GM12865 (cell line): ENCODE measurements around the gene MAG.

ENCODE experiments used
- DNase-seq: peaks from one replicate; pipeline ENCODE4 v3.0.0; 2010; ENCODE audit warnings: low read depth
- H3K4me3 ChIP-seq: 2 replicates; pipeline ENCODE4 v1.5.1; 2011; ENCODE audit warnings: mild to moderate bottlenecking, low read depth, low read length, control low read depth
- TF ChIP-seq, protein P1 (sequence below): IDR thresholded peaks from 2 replicates; pipeline ENCODE4 v1.5.1; 2011; ENCODE audit warnings: low read length, control low read depth, low read depth, inconsistent platforms; ENCODE audit not compliant: insufficient read depth; ENCODE audit errors: missing control alignments

MAG gene

DNA sequence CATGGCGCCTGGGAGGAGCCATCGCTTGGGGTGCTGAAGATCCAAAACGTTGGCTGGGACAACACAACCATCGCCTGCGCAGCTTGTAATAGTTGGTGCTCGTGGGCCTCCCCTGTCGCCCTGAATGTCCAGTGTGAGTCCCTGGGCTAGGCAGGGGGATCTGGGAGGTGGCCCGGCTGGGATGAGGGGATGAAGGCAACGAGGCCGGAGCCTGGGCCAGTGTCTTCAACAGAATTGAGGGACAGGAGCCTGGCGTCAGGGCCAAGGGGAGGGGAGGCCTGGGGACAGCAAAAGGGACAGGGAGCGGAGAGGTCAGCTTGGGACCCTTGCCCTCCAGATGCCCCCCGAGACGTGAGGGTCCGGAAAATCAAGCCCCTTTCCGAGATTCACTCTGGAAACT, 49.0 kb downstream of the MAG start:
- TF ChIP-seq, protein P1, sequence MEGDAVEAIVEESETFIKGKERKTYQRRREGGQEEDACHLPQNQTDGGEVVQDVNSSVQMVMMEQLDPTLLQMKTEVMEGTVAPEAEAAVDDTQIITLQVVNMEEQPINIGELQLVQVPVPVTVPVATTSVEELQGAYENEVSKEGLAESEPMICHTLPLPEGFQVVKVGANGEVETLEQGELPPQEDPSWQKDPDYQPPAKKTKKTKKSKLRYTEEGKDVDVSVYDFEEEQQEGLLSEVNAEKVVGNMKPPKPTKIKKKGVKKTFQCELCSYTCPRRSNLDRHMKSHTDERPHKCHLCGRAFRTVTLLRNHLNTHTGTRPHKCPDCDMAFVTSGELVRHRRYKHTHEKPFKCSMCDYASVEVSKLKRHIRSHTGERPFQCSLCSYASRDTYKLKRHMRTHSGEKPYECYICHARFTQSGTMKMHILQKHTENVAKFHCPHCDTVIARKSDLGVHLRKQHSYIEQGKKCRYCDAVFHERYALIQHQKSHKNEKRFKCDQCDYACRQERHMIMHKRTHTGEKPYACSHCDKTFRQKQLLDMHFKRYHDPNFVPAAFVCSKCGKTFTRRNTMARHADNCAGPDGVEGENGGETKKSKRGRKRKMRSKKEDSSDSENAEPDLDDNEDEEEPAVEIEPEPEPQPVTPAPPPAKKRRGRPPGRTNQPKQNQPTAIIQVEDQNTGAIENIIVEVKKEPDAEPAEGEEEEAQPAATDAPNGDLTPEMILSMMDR = no peak
- no peak overlapping the region for H3K4me3 ChIP-seq
- no peak for DNase-seq

DNA sequence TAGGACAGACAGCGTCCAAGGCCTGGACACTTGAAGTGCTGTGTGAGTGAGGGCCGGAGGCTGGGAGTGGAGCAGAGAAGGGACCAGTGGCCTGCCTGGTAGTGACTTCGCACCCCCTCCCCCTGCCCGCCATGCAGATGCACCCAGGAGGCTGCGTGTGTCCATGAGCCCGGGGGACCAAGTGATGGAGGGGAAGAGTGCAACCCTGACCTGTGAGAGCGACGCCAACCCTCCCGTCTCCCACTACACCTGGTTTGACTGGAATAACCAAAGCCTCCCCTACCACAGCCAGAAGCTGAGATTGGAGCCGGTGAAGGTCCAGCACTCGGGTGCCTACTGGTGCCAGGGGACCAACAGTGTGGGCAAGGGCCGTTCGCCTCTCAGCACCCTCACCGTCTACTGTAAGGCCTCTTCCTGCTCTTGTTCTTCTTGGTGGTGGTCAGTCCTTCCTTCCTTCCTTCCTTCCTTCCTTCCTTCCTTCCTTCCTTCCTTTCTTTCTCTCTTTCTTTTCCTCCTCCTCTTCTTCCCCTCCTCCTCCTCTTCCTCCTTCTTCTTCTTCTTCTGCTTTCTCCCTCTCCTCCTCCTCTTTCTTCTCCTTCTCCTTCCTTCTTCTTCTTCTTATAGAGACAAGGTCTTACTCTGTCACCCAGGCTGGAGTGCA, 49.7 kb downstream of the MAG start:
- no peak overlapping the region for H3K4me3 ChIP-seq
- no peak for DNase-seq
- TF ChIP-seq, protein P1 = no peak

DNA sequence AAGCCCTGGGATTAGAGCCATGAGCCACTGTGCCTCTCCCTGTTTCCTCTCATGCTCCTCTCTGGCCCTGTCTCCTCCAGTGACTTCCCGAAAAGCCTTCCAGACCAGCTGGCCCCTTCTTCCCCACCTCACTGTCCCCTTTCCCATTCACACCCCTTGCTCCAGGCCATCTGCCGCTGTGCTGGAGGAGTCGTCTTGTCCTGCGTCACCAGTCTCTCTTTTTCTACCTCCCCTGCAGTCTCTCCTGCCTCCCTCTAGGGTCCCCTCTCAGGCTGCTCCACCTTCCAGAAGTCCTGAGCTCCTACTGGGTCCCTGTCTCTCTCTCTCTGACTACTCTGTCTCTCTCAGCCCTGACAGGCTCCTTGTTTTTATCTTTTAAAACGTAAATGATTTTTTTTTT, 50.5 kb downstream of the MAG start:
- no peak overlapping the region for H3K4me3 ChIP-seq
- TF ChIP-seq, protein P1 = no peak
- no peak for DNase-seq

DNA sequence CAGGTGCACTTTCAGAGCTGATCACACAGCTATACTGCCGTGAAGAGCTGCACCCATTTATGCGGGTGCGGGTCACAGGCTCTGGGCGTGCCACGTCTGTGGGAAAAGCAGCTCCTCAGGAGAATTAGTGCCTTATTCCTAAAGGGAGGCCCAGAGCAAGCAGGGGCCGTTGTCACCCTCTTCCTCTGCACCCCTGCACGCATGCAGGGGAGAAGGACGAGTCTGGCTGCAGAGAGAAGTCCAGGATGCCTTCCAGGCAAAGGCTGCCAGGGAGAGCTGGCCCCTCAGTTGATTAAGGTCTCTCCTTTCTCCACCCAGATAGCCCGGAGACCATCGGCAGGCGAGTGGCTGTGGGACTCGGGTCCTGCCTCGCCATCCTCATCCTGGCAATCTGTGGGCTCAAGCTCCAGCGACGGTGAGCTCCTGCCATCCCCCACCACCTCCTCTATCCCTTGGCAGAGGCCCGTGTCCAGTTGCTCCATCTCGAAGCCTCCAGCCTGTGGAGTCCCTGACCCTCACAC, 52.6 kb downstream of the MAG start:
- DNase-seq = no peak

DNA sequence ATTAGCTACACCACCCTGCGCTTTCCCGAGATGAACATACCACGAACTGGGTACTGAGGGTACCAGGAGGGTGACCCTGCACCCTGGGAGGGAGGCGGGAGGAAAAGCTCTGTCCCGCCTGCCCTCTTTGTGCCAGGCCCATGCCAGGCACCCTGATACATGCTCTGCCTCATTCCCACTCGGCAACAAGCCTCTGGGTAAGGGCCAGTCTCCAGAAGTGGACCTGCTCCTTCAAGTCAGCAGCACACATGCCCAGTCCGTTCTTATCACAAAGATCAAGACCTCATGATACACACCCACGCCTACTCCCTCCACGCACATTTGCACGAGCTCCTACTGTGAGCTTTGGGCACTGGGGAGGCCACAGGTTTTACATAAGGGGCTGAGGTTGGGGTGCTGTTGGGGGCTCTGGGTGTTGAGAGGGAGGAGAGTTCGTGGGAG, 53.7 kb downstream of the MAG start:
- TF ChIP-seq, protein P1 = no peak
- peak overlapping the region; percentile 22 for H3K4me3 ChIP-seq
- no peak for DNase-seq

More for the DNA sequence above, 52.6 kb downstream of the MAG start:
- H3K4me3 ChIP-seq = no peak overlapping the region
- TF ChIP-seq, protein P1 = no peak

DNA sequence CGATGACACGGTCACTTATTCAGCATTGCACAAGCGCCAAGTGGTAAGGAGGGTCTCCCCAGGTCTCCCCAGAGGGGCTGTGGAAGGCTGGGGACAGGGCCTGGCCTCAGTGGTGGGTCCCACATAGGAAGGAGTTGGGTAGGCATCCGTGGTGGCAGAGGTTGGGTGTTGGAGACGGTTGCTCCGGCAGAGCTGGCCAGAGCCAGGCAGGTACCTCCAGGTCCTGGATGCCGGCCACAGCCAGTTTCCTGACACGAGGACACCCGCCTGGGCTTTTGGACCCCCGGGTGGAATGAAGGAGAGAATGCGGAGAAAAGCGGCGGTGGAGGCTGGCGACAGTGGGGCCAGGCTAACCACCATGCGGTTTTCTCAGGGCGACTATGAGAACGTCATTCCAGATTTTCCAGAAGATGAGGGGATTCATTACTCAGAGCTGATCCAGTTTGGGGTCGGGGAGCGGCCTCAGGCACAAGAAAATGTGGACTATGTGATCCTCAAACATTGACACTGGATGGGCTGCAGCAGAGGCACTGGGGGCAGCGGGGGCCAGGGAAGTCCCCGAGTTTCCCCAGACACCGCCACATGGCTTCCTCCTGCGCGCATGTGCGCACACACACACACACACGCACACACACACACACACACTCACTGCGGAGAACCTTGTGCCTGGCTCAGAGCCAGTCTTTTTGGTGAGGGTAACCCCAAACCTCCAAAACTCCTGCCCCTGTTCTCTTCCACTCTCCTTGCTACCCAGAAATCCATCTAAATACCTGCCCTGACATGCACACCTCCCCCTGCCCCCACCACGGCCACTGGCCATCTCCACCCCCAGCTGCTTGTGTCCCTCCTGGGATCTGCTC, 54.5 kb downstream of the MAG start:
- H3K4me3 ChIP-seq = peak overlapping the region; percentile 40
- peak; percentile 93 for DNase-seq
- TF ChIP-seq, protein P1 = no peak
